ENCODE data around the gene LUZP1.
A peak's percentile ranks its signal among the peaks of the same experiment; 100 is the strongest.

Gene LUZP1

DNA sequence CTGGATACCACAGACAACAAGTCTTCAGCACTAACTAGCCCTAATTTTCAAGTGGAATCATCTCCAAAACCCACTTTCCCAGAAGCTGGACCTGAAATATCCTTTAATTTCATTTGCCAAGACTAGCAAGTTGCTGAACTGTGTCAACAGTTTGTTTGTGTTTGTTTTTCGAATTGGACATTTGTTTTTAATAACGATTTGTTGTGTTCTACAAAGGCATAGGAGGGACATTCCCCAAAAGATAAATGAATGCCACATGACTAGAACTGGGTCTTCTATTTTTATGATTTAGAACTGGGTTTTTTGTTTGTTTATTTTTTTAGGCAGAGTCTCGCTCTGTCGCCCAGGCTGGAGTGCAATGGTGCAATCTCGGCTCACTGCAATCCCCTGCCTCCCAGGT is 17.9 kb downstream of the LUZP1 start:
- DNase-seq (ENCODE audit: low spot score): no peak

DNA sequence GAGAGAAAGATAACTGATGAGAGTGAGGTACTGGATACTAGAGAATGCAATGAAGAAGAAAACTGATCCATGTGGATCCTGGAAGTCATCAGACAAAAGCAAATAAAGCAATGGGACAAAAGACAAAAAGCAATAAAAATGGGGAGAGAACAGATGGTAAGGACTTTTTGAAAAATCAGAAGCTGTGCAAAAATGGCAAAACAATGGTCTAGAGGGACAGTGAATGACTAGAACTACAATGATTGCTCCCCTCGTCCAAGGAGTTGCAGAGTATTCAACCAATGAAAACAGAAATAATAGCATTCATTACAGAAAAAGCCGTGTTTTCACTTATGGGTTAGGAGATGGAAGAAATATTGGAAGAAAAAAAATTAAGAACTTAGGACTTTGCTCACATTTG is 18.5 kb downstream of the LUZP1 start:
- DNase-seq (ENCODE audit: low spot score): no peak

DNA sequence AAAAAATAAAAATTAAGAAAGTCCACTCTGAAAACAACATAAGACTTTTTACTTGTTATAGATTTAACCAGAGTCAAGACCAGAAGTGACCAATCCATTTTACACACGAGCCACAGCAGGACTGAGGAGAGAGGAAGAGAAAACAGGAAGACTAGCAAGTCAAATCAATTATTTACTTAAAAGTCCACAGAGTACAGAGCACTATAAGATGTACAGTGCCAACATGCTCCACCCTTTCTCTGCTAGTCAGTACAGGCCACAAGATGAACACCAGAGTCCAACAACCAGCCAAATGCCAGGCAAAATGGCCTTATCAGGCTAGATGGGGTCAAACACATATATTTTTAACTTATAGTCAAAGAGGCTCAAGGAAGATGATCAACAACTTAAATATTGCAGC is 19.5 kb downstream of the LUZP1 start:
- peak; percentile 55 for DNase-seq (ENCODE audit: low spot score)

DNA sequence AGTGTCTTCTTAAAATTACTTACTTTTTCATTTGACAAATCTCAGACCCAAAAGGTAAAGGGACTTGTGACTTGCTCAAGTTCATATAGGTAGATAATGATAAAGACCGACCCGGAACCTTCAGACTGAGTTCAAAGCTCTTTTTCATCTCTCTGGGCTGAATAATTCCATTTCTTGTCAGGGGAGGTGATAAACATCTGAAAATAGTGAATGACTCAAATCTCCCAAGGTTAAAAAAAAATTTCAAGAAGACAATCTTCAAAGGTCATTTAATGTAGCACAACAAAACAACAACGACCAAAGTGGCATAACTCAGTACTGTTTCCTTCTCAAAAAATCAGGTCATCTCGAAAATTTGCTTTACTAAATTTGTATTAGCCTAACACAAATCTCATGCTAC is 20.6 kb downstream of the LUZP1 start:
- no peak for DNase-seq (ENCODE audit: low spot score)

DNA sequence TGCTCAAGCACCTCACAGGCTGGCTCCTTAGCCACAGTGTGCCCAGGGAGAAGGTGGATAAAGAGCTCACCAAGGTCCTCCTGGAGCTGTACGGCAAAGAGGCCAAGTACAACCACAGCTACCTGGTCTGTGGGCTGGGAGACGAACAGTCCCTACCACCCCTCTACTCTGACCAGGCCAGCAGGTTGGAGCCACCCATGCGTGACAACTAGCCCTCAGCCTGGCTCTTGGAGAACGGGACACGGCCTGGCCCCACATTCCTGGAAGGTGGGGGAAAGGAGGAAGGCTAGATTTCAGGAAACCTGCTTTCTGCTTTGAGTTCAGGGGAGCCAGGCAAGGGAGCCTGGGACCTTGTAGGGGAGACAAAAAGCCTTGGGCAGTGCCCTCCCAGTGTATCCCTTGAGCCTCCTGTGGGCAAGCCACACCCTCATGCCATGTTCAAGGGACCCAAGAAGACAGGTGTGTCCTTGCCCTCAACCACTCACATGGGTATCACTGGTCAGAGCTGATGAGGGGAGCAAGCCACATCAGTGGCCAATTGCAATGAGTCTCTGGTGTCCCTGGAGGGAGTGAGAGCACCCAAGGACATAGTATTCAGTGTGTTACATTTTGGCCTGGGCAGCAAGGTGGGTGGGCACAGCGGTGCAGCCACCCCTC is 27.6 kb downstream of the LUZP1 start:
- no peak for DNase-seq (ENCODE audit: low spot score)

DNA sequence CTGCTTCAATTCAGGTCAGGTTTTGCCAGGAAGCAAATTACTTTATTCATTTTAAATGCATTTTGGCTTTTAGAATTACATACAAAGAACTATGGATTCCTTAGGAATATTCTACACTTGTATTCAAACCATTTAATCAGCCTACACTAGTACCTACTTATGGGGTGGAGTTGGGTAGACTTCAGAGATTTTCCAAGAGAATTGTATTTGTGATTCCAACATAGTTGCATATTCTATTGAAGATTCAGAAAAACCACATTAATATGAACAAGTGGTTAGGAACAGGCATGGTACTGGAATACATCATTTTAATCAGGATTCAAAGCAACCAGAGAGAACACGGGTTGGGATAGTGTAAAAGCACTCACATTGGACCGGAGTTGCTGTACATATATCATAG is 33.4 kb downstream of the LUZP1 start:
- DNase-seq (ENCODE audit: low spot score): no peak

DNA sequence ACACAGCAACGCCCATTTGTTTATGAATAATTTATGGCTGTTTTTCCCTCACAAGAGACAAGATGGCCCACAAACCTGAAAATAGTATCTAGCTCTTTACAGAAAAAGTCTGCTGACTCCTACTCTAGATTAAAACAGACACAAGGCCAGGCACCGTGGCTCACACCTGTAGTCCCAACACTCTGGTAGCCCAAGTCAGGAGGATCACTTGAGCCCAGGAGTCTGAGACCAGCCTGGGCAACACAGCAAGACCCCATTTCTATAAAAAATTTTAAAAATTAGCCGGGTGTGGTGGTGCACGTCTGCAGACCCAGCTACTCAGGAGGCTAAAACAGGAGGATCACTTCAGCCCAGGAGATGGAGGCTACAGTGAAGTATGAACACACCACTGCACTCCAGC is 34.6 kb downstream of the LUZP1 start:
- DNase-seq (ENCODE audit: low spot score): no peak

DNA sequence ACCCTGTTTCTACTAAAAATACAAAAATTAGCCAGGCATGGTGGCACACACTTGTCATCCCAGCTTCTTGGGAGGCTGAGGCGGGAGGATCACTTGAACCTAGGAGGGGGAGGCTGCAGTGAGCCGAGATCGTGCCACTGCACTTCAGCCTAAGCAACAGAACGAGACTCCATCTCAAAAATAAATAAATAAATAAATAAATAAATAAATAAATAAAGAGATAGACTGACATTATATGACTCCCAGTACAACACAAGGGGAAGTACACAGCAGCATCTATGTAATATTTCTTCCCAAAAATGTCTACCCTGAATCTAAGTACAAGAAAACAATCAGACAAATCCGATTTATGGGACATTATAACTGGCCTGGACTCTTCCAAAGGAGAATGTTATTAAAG is 35.1 kb downstream of the LUZP1 start:
- no peak for DNase-seq (ENCODE audit: low spot score)

DNA sequence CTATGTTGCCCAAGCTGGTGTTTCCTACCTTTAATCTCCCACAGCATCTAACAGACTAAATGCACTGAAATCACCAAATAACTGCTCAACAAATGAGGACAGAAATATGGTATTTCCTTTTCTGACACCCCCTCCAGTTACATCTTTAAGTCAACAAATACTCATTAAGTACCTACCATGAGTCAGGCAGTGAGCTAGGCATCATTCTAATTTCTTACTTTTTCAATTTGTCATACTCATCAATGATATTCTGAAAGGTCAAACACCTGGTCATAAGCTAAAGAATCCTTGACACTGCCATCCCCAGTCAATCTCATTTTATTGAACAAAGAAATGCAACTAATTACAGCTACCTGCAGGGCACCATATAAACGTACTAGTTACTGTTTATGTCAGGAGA is 36.6 kb downstream of the LUZP1 start:
- DNase-seq (ENCODE audit: low spot score): no peak

DNA sequence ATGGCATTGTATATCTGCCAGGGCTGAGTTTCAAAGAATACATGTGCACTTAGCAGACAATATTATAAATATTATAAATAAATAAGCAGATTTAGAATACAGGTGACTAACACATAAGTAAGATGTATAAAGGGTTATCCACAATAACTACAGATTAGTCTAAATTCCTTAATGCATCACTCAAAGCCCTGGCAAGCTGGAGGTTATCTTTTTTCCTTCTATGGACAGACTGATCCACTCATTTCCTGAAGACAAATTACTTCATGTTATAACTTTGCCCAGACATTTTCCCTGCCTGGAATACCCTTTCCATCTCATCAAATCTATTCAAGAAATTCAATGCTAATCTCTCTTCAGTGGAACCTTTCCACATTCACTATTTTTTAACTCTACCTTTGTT is 38.8 kb downstream of the LUZP1 start:
- DNase-seq (ENCODE audit: low spot score): no peak

DNA sequence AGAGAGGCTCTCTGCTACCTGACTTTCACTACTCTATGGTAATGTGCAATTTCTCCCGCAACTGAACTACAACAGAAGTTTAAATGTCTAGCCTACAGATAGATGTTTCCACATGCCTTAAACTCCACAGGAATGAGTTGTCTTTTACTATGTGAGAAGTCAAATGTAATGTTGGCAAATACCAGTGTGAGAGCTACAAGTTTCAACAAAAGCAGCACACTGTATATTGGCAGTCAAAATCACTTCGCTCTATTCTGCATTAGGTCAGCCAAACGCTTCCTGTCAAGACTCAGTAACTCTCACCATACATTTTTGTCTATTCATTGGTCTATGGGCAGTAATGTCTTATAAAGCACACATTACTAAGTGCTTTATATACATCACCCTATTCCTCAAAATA is 41.9 kb downstream of the LUZP1 start:
- no peak for DNase-seq (ENCODE audit: low spot score)

DNA sequence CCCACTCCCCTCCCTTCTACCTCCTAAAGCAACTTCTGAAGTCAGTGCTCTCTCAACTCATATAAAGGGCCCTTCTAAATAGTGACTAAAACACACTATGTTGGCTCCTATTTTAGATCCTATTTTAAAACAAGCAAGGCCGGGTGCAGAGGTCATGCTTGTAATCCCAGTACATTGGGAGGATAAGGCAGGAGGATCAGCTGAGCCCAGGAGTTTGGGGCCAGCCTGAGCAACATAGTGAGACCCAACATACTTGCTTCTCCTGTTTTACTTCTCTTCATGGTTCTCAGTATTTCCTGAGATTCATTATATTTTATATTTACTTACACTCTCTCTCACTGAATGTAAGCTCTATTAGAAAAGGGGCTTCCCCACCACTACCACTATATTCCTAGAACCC is 42.5 kb downstream of the LUZP1 start:
- DNase-seq (ENCODE audit: low spot score): no peak

DNA sequence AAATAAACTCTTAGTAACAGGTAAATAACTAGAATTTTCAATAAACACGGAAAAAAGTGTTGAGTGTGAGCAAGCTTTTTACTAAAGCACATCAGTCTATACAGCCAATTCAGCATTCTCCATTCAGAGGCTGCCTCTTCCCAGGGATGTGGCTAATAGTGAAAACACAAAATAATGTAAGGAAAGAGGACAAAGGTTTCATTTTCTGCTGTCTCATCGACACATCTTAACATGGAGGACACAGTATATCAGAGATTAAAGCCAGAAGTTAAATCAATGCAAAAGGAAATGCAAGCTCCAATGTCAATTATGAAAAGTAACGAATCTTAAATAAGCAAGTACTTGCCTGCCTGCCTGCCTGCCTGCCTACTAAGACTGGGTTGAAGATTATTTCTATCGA is 43.2 kb downstream of the LUZP1 start:
- DNase-seq (ENCODE audit: low spot score): no peak

DNA sequence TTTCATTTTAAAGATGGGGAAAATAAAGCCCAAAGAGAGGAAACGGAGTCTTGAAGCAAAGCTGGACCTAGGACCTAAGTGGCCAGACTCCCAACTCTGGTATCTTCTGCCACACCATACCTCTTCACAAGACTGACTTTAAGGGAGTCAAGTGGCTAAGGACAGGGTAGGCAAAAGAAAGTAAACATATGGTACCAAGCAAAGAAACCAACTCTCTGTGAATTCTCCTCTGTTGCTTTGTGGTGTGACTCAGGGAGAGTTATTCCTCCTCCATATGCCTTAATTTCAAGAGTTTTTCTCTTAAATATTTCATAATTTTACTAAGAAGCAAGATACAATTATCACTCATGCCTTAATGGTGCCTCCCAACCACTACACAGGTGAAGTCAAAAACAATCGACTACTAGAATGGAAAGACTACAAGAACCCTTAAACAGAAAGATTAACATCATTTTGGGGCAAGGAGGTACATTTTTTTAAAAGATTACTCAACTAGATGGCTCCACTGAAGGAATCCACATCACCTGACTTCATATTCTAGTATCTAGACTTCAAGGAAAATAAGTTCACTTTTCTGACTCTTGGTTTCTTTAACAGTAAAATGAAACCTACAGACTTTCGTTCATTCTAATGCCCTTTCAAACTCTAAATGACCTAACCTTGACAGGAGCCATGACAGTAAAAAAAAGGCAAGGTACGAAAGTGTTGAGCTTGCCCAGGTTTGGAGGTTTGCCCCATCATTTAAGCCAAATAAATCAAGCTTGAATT is 44.2 kb downstream of the LUZP1 start:
- no peak for DNase-seq (ENCODE audit: low spot score)

DNA sequence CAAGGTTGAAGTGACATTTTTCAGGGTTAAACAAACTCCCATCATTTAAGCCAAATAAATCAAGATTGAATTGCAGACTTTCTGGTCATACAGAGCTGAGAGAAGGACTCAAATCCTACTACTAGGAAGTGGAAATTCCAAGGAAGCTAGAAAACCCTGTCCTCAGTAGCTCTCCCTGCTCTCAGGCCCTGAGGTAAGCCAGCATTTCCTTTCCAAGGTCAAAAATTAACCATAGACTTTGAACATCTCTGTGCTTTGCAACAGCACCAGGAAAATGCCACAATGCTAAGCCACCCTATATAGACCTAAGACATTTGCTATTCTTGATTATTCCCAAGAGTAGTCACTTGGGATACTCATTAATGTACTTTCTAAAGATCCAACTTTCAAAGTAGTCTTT is 45.1 kb downstream of the LUZP1 start:
- DNase-seq (ENCODE audit: low spot score): no peak

DNA sequence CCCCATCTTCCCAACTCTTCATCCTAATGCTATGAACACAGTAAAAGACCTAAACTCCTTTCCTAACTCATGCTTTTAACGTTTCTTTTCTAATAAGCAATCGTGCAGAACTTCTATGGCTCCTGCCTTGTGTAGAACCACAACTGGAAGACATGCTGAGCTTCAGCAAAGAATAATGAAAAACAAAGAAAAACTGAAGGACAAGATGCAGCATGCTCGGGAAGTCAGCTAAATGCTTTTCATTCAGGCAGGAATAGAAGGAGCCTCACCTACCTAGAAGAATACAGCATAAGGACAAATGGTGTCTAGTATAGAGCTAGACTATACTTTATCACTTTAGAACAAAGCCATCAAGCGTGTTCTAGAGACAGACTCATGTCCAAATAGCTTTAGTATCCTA is 45.9 kb downstream of the LUZP1 start:
- DNase-seq (ENCODE audit: low spot score): no peak

DNA sequence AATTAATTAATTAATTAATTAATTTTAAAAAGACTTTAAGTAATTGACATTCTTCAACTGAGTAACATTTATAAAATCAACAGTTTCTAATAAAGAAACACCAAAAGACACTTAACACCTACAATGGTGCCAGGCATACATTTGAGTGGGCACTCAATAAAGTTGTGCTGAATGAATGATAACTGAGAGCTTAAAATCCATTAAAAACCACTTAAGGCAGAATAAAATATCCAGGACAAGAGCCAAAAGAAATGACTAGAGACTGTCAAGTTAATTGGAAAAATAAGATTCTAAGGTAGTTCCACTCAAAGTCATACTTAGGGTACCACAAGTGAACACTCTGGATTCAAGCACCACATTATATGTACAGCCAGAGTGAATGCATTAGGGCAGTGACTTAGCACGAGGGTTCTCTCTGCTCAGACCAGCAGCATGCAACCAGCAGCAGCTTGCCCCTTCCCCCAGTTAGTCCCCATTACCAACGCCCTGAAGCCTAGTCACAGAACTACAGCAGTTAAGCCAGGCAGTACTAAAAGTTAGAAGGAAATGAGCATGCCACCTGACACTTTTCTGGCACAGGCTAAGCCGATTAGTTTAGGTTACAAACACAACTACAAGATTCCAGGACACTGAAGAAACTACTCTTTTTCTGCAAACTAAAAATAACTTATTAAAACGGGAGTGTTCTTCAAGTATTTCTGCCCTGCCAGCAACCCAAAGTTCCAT is 46.5 kb downstream of the LUZP1 start:
- DNase-seq (ENCODE audit: low spot score): no peak

DNA sequence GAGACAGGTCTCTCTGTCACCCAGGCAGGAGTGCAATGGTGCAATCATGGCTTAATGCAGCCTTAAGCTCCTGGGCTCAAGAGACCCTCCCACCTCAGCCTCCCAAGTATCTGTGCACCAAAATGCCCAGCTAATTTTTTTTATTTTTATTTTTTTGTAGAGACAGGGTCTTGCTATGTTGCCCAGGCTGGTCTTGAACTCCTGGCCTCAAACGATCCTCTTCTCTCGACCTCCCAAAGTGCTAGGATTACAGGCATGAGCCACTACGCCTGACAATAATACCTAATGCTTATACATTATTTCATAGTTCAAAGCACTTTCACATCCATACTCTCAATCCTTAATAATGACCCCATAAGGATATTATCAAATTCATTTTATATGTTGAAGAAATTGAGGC is 48.3 kb downstream of the LUZP1 start:
- DNase-seq (ENCODE audit: low spot score): no peak

DNA sequence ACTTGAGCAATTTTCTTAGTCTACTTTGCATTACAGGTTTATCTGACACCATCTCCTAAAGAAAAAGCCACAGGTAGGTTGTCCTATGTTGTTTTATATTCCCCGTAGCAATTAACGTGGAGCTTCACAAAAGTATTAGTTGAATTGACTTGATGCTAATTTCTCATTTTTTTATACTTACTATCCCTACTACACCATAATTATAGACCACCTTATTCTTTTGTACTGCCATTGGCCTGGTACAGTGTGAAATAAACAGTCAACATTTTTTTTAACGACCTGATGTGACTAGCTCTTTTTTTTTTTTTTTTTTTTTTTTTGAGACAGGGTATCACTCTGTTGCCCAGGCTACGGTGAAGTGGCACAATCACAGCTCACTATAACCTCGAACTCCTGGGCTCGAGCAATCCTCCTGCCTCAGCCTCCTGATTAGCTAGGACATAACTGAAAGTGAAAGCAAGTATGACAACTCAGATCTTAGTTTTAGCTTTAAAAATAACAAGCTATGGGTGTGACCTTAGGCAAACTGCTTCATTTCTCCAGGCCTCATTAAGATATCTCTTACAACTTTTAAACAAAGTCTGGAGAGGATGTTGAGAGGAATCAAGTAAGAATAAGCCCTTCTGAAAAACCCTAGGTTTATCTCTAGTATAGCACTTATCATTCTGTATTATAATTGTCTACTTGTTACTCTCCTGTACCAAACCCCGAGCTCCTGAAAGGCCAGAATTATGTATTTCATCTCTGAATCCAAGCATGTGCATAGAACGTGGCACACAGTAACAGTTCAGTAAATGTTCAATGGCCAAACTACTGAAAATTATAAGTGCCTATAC is 49.5 kb downstream of the LUZP1 start:
- DNase-seq (ENCODE audit: low spot score): no peak

DNA sequence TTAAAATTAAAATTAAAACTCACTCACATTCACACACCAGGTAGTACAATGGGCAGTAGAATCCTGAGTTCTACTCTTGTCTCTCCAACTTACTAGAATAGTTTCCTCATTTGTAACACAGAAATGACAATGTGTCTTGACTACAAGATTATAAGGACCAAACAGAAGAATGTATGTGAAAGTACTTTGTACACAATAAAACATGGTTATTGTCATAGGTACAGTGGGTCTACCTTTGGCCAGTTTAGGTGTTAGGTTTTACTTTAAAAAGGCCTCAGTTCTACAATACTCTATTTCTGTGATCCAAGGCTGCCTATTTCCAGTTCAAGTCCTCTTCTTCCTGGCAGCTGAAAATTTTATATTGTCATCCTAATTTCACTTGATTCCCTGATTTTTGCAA is 50.2 kb downstream of the LUZP1 start:
- no peak for DNase-seq (ENCODE audit: low spot score)

DNA sequence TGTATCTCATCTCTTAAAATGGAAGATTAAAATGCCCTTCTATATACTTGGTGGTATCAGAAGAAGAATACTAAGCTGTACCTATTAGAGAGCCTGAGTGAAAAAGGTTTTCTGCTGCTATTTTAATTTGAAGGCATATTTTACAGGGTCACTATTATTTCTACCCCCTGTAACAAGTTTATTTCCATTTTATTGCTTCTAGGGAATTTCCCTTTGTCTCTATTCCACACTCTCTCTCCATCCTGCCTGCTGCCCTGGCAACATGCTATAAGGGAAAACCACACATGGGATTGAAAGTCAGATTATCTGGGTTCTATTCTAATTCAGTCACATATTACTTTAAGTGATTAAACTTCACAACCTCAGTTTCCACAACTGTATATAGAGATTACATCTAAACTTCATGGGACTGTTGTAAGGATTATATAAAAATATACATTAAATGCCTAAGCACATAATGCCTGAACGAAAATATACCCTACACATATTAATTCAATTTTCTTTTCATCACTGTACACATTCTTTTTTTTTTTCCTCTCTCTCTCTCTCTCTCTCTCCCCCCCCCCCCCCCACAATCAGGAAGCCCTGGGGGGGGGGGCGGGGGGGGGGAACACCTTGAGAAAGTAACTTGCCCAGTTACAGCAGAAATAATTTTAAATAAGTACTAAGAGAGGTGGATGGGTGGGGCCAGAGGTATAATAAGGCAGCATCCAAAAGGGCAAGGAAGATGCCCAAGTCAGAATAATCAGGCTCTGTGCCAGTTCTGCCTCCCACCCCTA is 51.5 kb downstream of the LUZP1 start:
- no peak for DNase-seq (ENCODE audit: low spot score)

Measured in LoVo (cell line).